Naive B cell (primary cell): ENCODE results near the gene DOHH. TPM values are rescaled to one million over a fixed set of nuclear protein-coding genes. Genes with fewer than 3 reads are reported as not detected.
A peak's percentile ranks its signal among the peaks of the same experiment; 100 is the strongest.
"Not testable (repeated sequence)": the region's sequence is repeated elsewhere in the genome, so short reads cannot be mapped to it uniquely, and the experiment has no call there.

Source experiments
- ATAC-seq, 2 donors: fragments of 150-1000 bp; cut with Tn5 transposase; 2 replicates each; pipeline ENCODE4 v1.10.0; 2021; ENCODE audit warnings: low read depth in 2 of 2, mild to moderate bottlenecking in 2 of 2, moderate library complexity in 2 of 2
- DNase-seq: peaks from one replicate; pipeline ENCODE4 v3.0.0; 2022
- H3K27ac Mint-ChIP-seq, 6 donors: one replicate each; pipeline ENCODE4 v1.8.0; 2020 to 2022; ENCODE audit warnings: mild to moderate bottlenecking in 6 of 6, mixed read lengths in 6 of 6, moderate library complexity in 5 of 6, inconsistent platforms in 2 of 6
- H3K27me3 Mint-ChIP-seq, 3 donors: one replicate each; pipeline ENCODE4 v1.8.0; 2021 to 2022; ENCODE audit warnings: mixed read lengths in 3 of 3, mild to moderate bottlenecking in 1 of 3
- H3K36me3 Mint-ChIP-seq, 2 donors: one replicate each; pipeline ENCODE4 v1.8.0; 2020 to 2022; ENCODE audit warnings: mixed read lengths in 2 of 2, inconsistent platforms in 1 of 2, mild to moderate bottlenecking in 1 of 2
- H3K4me1 Mint-ChIP-seq, 3 donors: one replicate each; pipeline ENCODE4 v1.8.0; 2020 to 2022; ENCODE audit warnings: mixed read lengths in 3 of 3, inconsistent platforms in 1 of 3, mild to moderate bottlenecking in 1 of 3, moderate library complexity in 1 of 3
- H3K4me3 Mint-ChIP-seq, 8 donors: one replicate each; pipeline ENCODE4 v1.8.0; 2020 to 2022; ENCODE audit warnings: mild to moderate bottlenecking in 8 of 8, mixed read lengths in 8 of 8, moderate library complexity in 8 of 8, inconsistent platforms in 2 of 8
- H3K9me3 Mint-ChIP-seq, 7 donors: one replicate each; pipeline ENCODE4 v1.8.0; 2020 to 2022; ENCODE audit warnings: mixed read lengths in 7 of 7, mild to moderate bottlenecking in 5 of 7, inconsistent platforms in 2 of 7, moderate library complexity in 1 of 7
- polyA plus RNA-seq, 6 donors: library from polyadenylated mRNA; unstranded; fragments of 300-500 nt; fragmentation: Illumina TruSeq; gene quantifications; one replicate each; pipeline ENCODE4 v1.2.3, GENCODE V29; 2021; ENCODE audit warnings: low read depth in 6 of 6

DOHH gene
- polyA plus RNA-seq, 6 donors from 2014 or later, result 6.6 to 11.5 (median 7.4) TPM

GRCh38 chr19:3448616-3449334 lies 51.7 kb downstream of the DOHH start:
- Mint-ChIP-seq H3K27me3 (no peaks in the 10 kb centered on the region), H3K9me3 (no peaks in the 10 kb centered on the region), H3K27ac (no peak overlapping the region), H3K4me1 (peaks cover 4 to 7% (median 5%) of the 10 kb centered on the region in 3 donors), H3K36me3 (peaks cover 0 to 7% of the 10 kb centered on the region in 2 donors), H3K4me3 (no peak overlapping the region)
- ATAC-seq (no peak), DNase-seq (no peak)

DNA sequence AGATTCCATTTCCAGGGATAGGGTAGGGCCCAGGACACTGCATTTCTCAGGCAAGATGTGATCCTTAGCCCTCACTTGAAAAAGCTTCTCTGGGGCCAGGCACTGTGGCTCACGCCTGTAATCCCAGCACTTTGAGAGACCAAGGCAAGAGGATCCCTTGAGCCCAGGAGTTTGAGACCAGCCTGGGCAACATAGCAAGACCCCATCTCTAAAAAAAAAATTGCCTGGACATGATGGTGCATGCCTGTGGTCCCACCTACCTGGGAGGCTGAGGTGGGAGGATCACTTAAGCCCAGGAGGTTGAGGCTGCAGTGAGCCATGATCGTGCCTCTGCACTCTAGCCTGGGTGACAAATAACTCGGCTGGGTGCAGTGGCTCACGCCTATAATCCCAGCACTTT lies 53.8 kb downstream of the DOHH start:
- H3K9me3 Mint-ChIP-seq, H3K36me3 Mint-ChIP-seq, H3K27ac Mint-ChIP-seq, H3K4me3 Mint-ChIP-seq, H3K27me3 Mint-ChIP-seq, DNase-seq, ATAC-seq: not testable (repeated sequence)
- H3K4me1 Mint-ChIP-seq, result peaks cover 4 to 13% (median 5%) of the 10 kb centered on the region in 3 donors

GRCh38 chr19:3444695-3445234 lies 55.7 kb downstream of the DOHH start:
- H3K9me3 Mint-ChIP-seq, result no peaks in the 10 kb centered on the region
- no peaks in the 10 kb centered on the region for H3K36me3 Mint-ChIP-seq
- ATAC-seq (no peak), DNase-seq (no peak)
- H3K27ac Mint-ChIP-seq, result no peak overlapping the region
- H3K27me3 Mint-ChIP-seq, result no peaks in the 10 kb centered on the region
- H3K4me1 Mint-ChIP-seq, result peaks cover 4 to 13% (median 8%) of the 10 kb centered on the region in 3 donors
- no peak overlapping the region for H3K4me3 Mint-ChIP-seq

- no peak for DNase-seq
- no peaks in the 10 kb centered on the region for H3K9me3 Mint-ChIP-seq
- no peak for ATAC-seq
- H3K27ac Mint-ChIP-seq, result peak overlapping the region in 1 of 6 donors; percentile 60
- H3K4me3 Mint-ChIP-seq, result no peak overlapping the region
- H3K36me3 Mint-ChIP-seq, result no peaks in the 10 kb centered on the region
- H3K27me3 Mint-ChIP-seq, result no peaks in the 10 kb centered on the region
- peaks cover 4 to 13% (median 8%) of the 10 kb centered on the region in 3 donors for H3K4me1 Mint-ChIP-seq
These were observed 56.4 kb downstream of the DOHH start for GRCh38 chr19:3443840-3444694.

DNA sequence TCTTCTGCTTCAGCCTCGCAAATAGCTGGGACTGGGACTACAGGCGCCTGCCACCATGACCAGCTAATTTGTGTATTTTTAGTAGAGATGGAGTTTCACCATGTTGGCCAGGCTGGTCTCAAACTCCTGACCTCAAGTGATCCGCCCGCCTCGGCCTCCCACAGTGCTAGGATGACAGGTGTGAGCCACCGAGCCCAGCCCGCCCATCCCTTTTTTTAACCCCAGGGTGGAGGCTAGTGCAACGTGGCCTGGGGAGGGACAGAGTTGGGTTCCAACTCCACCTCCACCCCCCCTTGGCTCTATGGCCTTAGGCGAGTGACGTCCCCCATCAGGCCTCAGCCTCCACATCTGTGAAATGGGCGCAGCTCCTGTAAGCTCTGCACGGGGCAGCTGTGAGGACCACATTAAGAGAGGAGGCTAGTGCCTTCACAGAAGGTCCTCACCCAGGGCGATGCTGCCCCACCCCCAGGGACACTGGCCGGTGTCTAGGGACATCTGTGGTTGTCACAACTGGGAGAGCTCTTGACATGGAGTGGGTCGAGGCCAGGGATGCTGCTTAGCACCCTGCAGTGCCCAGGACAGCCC lies 57.9 kb downstream of the DOHH start:
- H3K27me3 Mint-ChIP-seq, result no peaks in the 10 kb centered on the region
- H3K36me3 Mint-ChIP-seq, result no peaks in the 10 kb centered on the region
- no peaks in the 10 kb centered on the region for H3K9me3 Mint-ChIP-seq
- H3K27ac Mint-ChIP-seq, result no peak overlapping the region
- H3K4me3 Mint-ChIP-seq, result no peak overlapping the region
- no peak for ATAC-seq
- peaks cover 4 to 13% (median 8%) of the 10 kb centered on the region in 3 donors for H3K4me1 Mint-ChIP-seq
- DNase-seq, result no peak

DNA sequence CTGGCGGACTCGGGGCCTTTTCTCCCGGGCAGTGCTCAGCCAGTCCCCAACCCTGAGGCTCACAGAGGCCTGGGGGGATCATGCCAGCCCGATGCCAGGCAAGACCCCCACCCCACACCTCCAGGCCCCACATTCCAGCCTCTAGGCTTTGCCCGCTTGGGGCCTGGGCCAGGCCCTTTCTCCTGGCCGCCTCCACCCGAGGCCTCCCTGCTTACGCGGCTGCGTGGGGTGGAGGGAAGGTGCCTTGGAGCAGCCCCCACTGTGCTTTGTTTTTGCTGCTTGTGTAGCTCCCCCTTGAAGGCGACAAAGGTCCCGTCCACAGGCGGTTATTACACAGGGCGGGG lies 58.5 kb downstream of the DOHH start:
- Mint-ChIP-seq H3K27me3 (no peaks in the 10 kb centered on the region), H3K36me3 (no peaks in the 10 kb centered on the region), H3K4me1 (peaks cover 4 to 13% (median 8%) of the 10 kb centered on the region in 3 donors), H3K27ac (no peak overlapping the region), H3K9me3 (no peaks in the 10 kb centered on the region), H3K4me3 (no peak overlapping the region)
- ATAC-seq, result no peak
- DNase-seq, result no peak

DNA sequence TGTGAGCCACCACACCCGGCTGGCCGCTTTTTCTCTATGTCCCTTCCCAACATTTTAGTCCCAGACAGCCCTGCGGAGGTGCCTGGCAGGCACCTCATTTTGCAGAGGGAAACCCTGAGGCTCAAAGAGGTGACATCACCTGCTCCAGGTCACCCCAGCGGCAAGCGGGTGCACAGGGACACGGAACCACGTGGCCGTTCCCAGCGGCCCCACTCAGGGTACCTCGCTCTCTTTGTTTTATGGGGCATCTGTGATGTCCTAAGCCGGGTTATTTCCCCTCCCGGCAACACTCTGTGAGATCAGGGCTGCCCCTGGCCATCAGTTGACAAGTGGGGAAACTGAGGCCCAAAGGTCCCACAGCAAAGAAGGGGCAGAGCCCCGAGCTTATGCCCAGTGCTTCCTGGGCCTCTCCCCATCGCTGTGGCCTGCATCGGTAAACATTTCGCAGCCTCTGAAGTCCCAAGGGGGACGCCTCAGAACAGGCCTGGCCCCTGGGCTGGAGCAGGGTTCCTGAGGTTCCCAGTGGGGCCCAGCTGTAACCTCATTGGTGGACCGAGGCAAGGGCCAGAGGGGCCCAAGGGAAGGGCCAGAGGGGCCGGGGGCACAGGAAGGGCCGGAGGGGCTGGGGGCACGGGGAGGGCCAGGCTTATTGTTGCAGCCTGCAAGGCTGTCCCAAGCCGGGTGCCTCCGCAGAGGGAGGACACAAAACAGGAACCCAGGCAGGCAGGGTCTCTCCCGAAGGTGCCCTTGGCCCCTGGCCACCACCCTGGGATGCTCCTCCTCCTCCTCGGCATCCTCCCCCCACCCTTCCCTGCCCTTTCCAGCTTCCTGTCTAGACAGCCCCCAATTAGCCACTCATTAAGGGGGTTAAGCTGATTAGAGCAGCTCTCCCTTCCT lies 59.1 kb downstream of the DOHH start:
- DNase-seq (no peak), ATAC-seq (no peak)
- Mint-ChIP-seq H3K9me3 (no peaks in the 10 kb centered on the region), H3K27me3 (no peaks in the 10 kb centered on the region), H3K4me1 (peaks cover 4 to 13% (median 8%) of the 10 kb centered on the region in 3 donors), H3K4me3 (no peak overlapping the region), H3K36me3 (no peaks in the 10 kb centered on the region), H3K27ac (no peak overlapping the region)

Other genes starting within 250 kb of the DOHH start
- 10 to 100 TPM in 1 of 6 donors, 1 to 10 TPM in 4, not detected in 1; 3.4 to 11.4 (median 5.3) TPM for gene NFIC, start 134.1 kb downstream of the DOHH start, polyA plus RNA-seq
- 1 to 10 TPM in 1 of 6 donors, under 1 TPM in 3, not detected in 2; 0.50 to 1.2 (median 0.72) TPM for gene SMIM24, start 20.1 kb downstream of the DOHH start, polyA plus RNA-seq
- gene SMIM44, start 17.2 kb downstream of the DOHH start, polyA plus RNA-seq, result not detected
- 10 to 100 TPM in 4 of 6 donors, 1 to 10 TPM in 2; 5.8 to 20.0 (median 10.7) TPM for gene FZR1, start 5.6 kb upstream of the DOHH start, polyA plus RNA-seq
- under 1 TPM in 1 of 6 donors, not detected in 5; 0.56 TPM for gene TEKTIP1, start 38.5 kb upstream of the DOHH start, polyA plus RNA-seq
- 10 to 100 TPM; 19.1 to 37.6 (median 26.7) TPM for gene MFSD12, start 56.9 kb upstream of the DOHH start, polyA plus RNA-seq
- 10 to 100 TPM; 36.4 to 46.9 (median 44.3) TPM for gene HMG20B, start 72.3 kb upstream of the DOHH start, polyA plus RNA-seq
- gene GIPC3, start 84.8 kb upstream of the DOHH start, polyA plus RNA-seq, result 1 to 10 TPM in 1 of 6 donors, under 1 TPM in 4, not detected in 1; 0.06 to 1.0 (median 0.21) TPM
- gene TBXA2R, start 106.2 kb upstream of the DOHH start, polyA plus RNA-seq, result 10 to 100 TPM; 15.9 to 32.5 (median 22.7) TPM
- 10 to 100 TPM in 1 of 6 donors, 1 to 10 TPM in 5; 2.7 to 15.4 (median 7.9) TPM for gene CACTIN, start 126.1 kb upstream of the DOHH start, polyA plus RNA-seq
- gene PIP5K1C, start 199.8 kb upstream of the DOHH start, polyA plus RNA-seq, result 10 to 100 TPM in 1 of 6 donors, 1 to 10 TPM in 4, under 1 TPM in 1; 0.41 to 13.4 (median 4.9) TPM
- 1 to 10 TPM in 5 of 6 donors, not detected in 1; 1.2 to 3.8 (median 2.0) TPM for gene TJP3, start 207.7 kb upstream of the DOHH start, polyA plus RNA-seq